ENCODE measurements around the gene FBXO30. TPM values are rescaled to one million over a fixed set of nuclear protein-coding genes. Genes with fewer than 3 reads are reported as not detected.

The FBXO30 gene
- total and polyA plus RNA-seq, 10 of the 15 experiments (the other 5 are each of a cell fraction or from before 2014, with no cell fraction given): 1.7 to 6.9 (median 5.3) TPM

- TF ChIP-seq ZBTB33 (IDR thresholded peaks at IDR 0.05): no peak
- no peak for TF ChIP-seq RAD51 (IDR thresholded peaks at IDR 0.05)
- TF ChIP-seq HCFC1 (IDR thresholded peaks at IDR 0.05; ENCODE audit: low read length): no peak
- TF ChIP-seq ZBTB40 (IDR thresholded peaks at IDR 0.05; ENCODE audit: borderline replicate concordance): peak; percentile 78; the same call in 1 of the 2 replicates
- TF ChIP-seq NFIC (IDR thresholded peaks at IDR 0.05; ENCODE audit: low read depth, low read length): peak; percentile 54; the same call in 1 of the 2 replicates
- peak; percentile 80 for TF ChIP-seq CREB1 (IDR thresholded peaks at IDR 0.05; ENCODE audit: low read depth)
- no peak for TF ChIP-seq HDAC2 (IDR thresholded peaks at IDR 0.05)
- no peak for TF ChIP-seq PML (IDR thresholded peaks at IDR 0.05; ENCODE audit: low read length)
- TF ChIP-seq ZBTB11 (CRISPR knock-in tag; IDR thresholded peaks at IDR 0.05): no peak
- no peak for TF ChIP-seq SREBF1 (IDR thresholded peaks at IDR 0.05; ENCODE audit: low read length)
- TF ChIP-seq NRF1 (conservative IDR thresholded peaks at IDR 0.05; ENCODE audit: low read depth, low read length): no peak
- TF ChIP-seq ZNF592 (IDR thresholded peaks at IDR 0.05): no peak
- no peak for TF ChIP-seq E2F8 (IDR thresholded peaks at IDR 0.05; ENCODE audit: low read depth, partially characterized antibody)
Observed at GRCh38 chr6:145863988-145864616, 49.5 kb upstream of the FBXO30 start (continued).
